Left lung (tissue), 10 donors: ENCODE data around the gene FNDC7. TPM values are rescaled to one million over a fixed set of nuclear protein-coding genes. Genes with fewer than 3 reads are reported as not detected.
A peak's percentile ranks its signal among the peaks of the same experiment; 100 is the strongest.

Experiments used
- ATAC-seq: fragments of 200-7000 bp; cut with Tn5 transposase; one replicate; pipeline ENCODE4 v1.9.1; 2020; ENCODE audit warnings: moderate library complexity
- DNase-seq, 4 donors: peaks; one replicate each; pipeline ENCODE4 v3.0.0-alpha.2; 2013 to 2020
- H3K27ac ChIP-seq, 2 donors: fragments of 200-600 bp; sonication (generic) in 1 of 2; one replicate each; pipeline versions ENCODE4 v1.5.0 to v1.8.0; 2020 to 2021
- H3K27me3 ChIP-seq, 2 donors: fragments of 200-600 bp; sonication (generic) in 1 of 2; one replicate each; pipeline versions ENCODE4 v1.5.0 to v1.8.0; 2020 to 2021
- H3K36me3 ChIP-seq, 2 donors: fragments of 200-600 bp; sonication (generic) in 1 of 2; one replicate each; pipeline versions ENCODE4 v1.5.0 to v1.8.0; 2020 to 2021
- H3K4me1 ChIP-seq, 2 donors: fragments of 200-600 bp; one replicate each; pipeline ENCODE4 v1.8.0; 2021
- H3K4me3 ChIP-seq, 2 donors: fragments of 200-600 bp; sonication (generic) in 1 of 2; one replicate each; pipeline versions ENCODE4 v1.5.0 to v1.8.0; 2020 to 2021; ENCODE audit warnings: mild to moderate bottlenecking in 1 of 2
- H3K9me3 ChIP-seq, 2 donors: fragments of 200-600 bp; sonication (generic) in 1 of 2; one replicate each; pipeline versions ENCODE4 v1.5.0 to v1.8.0; 2020 to 2021
- CTCF ChIP-seq, 2 donors: fragments of 200-600 bp; sonication (generic) in 1 of 2; IDR thresholded peaks; one replicate each; pipeline versions ENCODE4 v1.5.0 to v1.8.0; 2021; ENCODE audit warnings: antibody characterized with exemption in 2 of 2
- intact Hi-C, 2 donors: fragments of 100-400 bp; cut with DNase I; formaldehyde crosslinking; loops; one replicate each; pipeline versions ENCODE4 v1.11.2 to v1.14.2; 2022
- polyA plus RNA-seq, 6 donors: library from polyadenylated mRNA; unstranded; fragments of 120-200 nt; gene quantifications; one replicate each; pipeline ENCODE4 v1.2.1, GENCODE V29; 2013; ENCODE audit not compliant: insufficient read length in 6 of 6
- total RNA-seq, 2 donors: library from RNA; stranded (reverse); fragmentation: NEBNext Ultra II Directional; extraction: Animal tissue kit (Norgen Biotek cat#: 25700); gene quantifications; one replicate each; pipeline ENCODE4 v1.2.1, GENCODE V29; 2021
- donor health status: DM: no; HTN: yes; CAD: no.
- donor health status: DM: no; HTN: no; CAD: no.

The FNDC7 gene
- total and polyA plus RNA-seq, 8 donors = 0.06 to 0.07 TPM; not detected in 6

DNA sequence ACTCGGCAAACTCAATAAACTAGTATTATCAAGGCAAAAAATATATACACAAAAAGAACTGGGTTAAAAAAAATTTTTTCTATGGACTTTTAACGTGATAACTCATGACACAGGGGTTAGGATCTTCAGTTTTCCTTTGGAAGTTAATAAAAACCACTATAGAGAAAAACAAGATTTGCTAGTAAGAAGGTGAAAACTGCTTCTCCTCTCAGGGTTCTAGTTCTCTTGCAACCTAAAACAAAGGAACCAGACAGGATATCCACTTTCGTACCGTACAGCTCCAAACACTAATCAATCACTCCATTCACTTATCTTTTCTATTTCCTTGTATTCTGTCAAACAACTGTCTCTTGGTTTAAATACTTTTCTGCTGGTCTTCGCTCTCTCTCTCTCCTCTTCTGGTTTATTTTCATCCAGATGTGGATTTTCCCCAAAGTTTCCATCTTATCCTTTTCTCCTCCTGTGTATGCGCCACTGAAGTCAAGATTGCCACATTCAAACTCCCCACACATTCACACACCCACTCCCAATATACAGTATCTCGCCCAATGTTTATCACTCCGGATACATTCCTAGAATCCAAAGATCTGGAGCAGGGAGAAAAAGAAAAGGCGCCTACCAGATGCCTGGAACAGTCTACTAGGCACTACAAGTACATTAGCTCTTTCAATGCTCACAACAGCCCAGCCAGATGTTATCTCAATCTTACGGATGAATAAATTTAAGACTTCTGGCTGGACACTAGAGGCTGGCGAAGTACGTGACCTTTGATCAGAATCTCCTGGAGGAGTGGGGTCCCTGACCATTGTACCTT lies 21.4 kb upstream of the FNDC7 start:
- no peak for DNase-seq
- Histone ChIP-seq H3K27me3 (no peaks in the 10 kb centered on the region), H3K4me1 (peaks cover 16 to 45% of the 10 kb centered on the region in 2 donors), H3K27ac (peak overlapping the region; percentile 98 to 99), H3K9me3 (no peaks in the 10 kb centered on the region), H3K4me3 (peak overlapping the region; percentile 82 to 85), H3K36me3 (peaks cover 0 to 11% of the 10 kb centered on the region in 2 donors)
- no peak for TF ChIP-seq CTCF (IDR thresholded peaks at IDR 0.05)
- peak; percentile 1 for ATAC-seq
- intact Hi-C loops = no loop called here

- H3K27ac ChIP-seq = peak within 1 kb of the TSS; percentile 98 to 99
- intact Hi-C loops = no loop called here
- ATAC-seq = peak; percentile 97
- H3K36me3 ChIP-seq = peaks cover 0 to 19% of the 10 kb centered on the region in 2 donors
- no peaks in the 10 kb centered on the region for H3K9me3 ChIP-seq
- H3K27me3 ChIP-seq = no peaks in the 10 kb centered on the region
- peak within 1 kb of the TSS; percentile 82 to 85 for H3K4me3 ChIP-seq
- peaks cover 16 to 53% of the 10 kb centered on the region in 2 donors for H3K4me1 ChIP-seq
- peak; percentile 95 to 98 (median 96) for DNase-seq
- TF ChIP-seq CTCF (IDR thresholded peaks at IDR 0.05) = no peak
Measured at GRCh38 chr1:108691942-108692723, 20.6 kb upstream of the FNDC7 start, which contains the start of gene PRPF38B. Gene PRPF38B (plus strand): TSS chr1:108692310. CDS start chr1:108692592, 282 bp downstream.

GRCh38 chr1:108692724-108693655 lies 19.7 kb upstream of the FNDC7 start:
- H3K4me1 ChIP-seq = peaks cover 16 to 53% of the 10 kb centered on the region in 2 donors
- no peak for TF ChIP-seq CTCF (IDR thresholded peaks at IDR 0.05)
- H3K27me3 ChIP-seq = no peaks in the 10 kb centered on the region
- H3K4me3 ChIP-seq = peak overlapping the region; percentile 82 to 85
- peak overlapping the region; percentile 98 to 99 for H3K27ac ChIP-seq
- H3K36me3 ChIP-seq = peaks cover 0 to 27% of the 10 kb centered on the region in 2 donors
- H3K9me3 ChIP-seq = no peaks in the 10 kb centered on the region
- ATAC-seq (peak; percentile 63), DNase-seq (peak in 2 of 4 donors; percentile 43 to 77)
- intact Hi-C loops = no loop called here

GRCh38 chr1:108695535-108695934 lies 17.2 kb upstream of the FNDC7 start:
- Histone ChIP-seq H3K4me1 (peaks cover 16 to 60% of the 10 kb centered on the region in 2 donors), H3K9me3 (no peaks in the 10 kb centered on the region), H3K27me3 (no peaks in the 10 kb centered on the region), H3K27ac (peak overlapping the region in 1 of 2 donors; percentile 16), H3K4me3 (no peak overlapping the region), H3K36me3 (peaks cover 0 to 53% of the 10 kb centered on the region in 2 donors)
- no peak for TF ChIP-seq CTCF (IDR thresholded peaks at IDR 0.05)
- intact Hi-C loops = no loop called here
- DNase-seq (no peak), ATAC-seq (no peak)
